Esophagus squamous epithelium (tissue), 4 donors: ENCODE data around the gene PLEKHB2.

ENCODE experiments used
- CTCF ChIP-seq, 6 experiments: fragments of 450-650 bp in 4 of 6; fragments of 200-600 bp in 2 of 6; sonication (generic) in 2 of 6; IDR thresholded peaks; one replicate each; pipeline ENCODE4 v1.5.1; 2016 to 2019; ENCODE audit warnings: antibody characterized with exemption in 6 of 6, mild to moderate bottlenecking in 4 of 6, moderate library complexity in 4 of 6
- POLR2A ChIP-seq, 4 donors: fragments of 450-650 bp; IDR thresholded peaks; one replicate each; pipeline ENCODE4 v1.6.1; 2017; ENCODE audit warnings: antibody characterized with exemption in 4 of 4, mild to moderate bottlenecking in 4 of 4, moderate library complexity in 3 of 4

GRCh38 chr2:131112529-131112928 lies 7.4 kb downstream of the PLEKHB2 start:
- TF ChIP-seq CTCF (IDR thresholded peaks at IDR 0.05), result no peak
- TF ChIP-seq POLR2A (IDR thresholded peaks at IDR 0.05), result no peak
